ENCODE measurements around the gene DPM1.

The DPM1 gene

GRCh38 chr20:50930139-50930975 is 28.0 kb downstream of the DPM1 start:
- DNase-seq (ENCODE audit: low read depth): peak; percentile 9

GRCh38 chr20:50929299-50930138 is 28.8 kb downstream of the DPM1 start:
- peak; percentile 79 for DNase-seq (ENCODE audit: low read depth)

GRCh38 chr20:50928469-50928868 is 29.9 kb downstream of the DPM1 start:
- no peak for DNase-seq (ENCODE audit: low read depth)

DNA sequence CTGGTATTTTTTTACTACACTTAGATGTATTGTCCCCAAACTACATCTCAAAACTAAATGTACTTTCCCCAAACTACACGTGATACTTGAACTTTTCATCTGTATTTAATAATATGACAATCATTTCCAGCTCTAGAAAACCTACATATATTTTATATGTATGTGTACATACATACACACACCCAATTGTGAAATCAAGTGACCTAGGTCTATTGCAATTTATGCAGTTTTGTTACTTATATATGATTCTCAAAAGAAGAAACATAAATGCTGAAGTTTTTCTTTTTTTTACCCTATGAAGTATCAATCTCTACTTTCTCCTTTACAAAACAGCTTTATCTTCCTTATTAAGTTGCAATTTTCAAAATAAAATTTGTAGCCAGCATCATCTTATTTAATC is 31.8 kb downstream of the DPM1 start:
- no peak for DNase-seq (ENCODE audit: low read depth)

DNA sequence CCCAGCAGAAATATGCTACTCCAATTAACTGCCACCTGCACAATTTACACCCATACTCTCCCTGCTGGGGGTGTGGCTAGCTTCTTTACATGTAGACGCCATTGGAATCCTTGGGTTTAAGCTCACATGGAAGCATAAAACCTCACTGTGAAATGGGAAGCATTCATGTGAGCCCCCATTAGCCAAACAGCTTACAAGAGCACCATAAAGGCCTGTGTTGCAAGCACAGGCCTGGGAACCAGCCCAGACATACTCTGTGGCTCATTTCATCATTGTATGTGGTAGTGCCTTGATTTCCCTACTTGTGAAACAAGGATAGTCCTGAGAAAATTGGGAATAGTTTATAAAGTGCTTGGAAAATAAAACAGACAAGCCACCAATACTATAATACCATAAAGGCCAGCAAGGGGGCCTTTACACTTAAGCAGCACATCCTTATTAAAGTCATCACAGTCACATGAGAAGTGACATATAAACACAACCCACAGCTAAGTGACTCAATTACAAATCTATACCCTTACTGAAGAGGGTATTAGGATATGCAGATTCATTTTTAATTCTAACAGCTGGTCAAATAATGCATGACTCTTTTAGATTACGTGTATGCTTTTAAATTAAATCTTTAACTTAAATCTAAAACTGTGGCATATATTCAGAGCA is 33.9 kb downstream of the DPM1 start:
- no peak for DNase-seq (ENCODE audit: low read depth)

DNA sequence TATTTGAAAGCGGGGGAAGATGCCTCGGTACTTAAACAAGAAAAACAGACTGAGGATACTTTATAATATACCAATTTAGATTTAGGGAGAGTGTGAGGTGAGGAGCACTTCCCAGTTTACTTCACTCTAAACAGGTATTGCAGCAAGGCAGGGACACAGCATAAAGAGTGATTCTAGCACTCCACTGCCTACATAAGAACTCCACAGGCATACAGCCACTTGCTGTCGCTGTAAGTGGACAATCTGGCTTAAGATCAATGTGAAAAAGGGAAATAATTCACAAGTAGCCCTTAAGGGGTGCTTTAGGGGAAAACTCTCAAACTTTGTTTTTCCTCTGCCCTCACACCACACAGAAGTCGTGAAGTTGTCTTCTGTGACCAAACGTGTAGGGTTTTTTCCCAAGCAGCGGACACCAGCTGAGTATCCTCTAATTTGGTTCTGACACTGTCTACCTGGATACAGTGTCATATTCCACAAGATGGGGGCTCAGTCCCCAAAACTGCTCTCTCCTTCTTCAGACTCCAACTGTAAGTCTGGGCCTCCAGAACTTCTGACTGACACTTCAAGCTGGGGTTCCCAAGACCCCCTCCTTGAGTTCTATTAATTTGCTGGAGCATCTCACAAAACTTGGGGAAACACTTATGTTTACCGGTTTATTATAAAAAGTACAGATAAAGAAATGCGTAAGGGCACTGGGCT is 36.4 kb downstream of the DPM1 start:
- DNase-seq (ENCODE audit: low read depth): no peak

GRCh38 chr20:50920997-50921396 is 37.3 kb downstream of the DPM1 start:
- no peak for DNase-seq (ENCODE audit: low read depth)

- no peak for DNase-seq (ENCODE audit: low read depth)
Measured at GRCh38 chr20:50919567-50919966, 38.8 kb downstream of the DPM1 start.

- no peak for DNase-seq (ENCODE audit: low read depth)
Measured at GRCh38 chr20:50918403-50918802, 39.9 kb downstream of the DPM1 start.

- DNase-seq (ENCODE audit: low read depth): no peak
Measured at GRCh38 chr20:50916934-50917333, 41.4 kb downstream of the DPM1 start.

DNA sequence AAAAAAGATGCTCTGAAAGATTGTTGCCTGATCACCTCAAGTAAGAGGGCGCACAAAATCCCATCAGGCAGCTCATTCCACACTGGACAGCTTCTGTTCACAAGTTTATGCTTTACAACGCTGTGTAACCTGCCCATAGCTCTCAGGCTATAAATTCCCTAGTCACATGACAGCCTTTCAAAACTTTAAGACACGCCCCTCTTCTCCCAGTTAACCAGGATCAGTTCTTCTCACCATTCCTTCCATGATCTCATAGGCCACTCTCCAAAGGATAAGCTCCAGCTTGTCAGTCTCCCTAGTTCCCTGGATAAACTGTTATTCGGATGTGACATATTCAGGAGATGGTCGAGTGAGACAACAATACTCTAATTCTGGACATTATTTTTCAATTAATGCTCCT is 42.1 kb downstream of the DPM1 start:
- DNase-seq (ENCODE audit: low read depth): no peak

DNA sequence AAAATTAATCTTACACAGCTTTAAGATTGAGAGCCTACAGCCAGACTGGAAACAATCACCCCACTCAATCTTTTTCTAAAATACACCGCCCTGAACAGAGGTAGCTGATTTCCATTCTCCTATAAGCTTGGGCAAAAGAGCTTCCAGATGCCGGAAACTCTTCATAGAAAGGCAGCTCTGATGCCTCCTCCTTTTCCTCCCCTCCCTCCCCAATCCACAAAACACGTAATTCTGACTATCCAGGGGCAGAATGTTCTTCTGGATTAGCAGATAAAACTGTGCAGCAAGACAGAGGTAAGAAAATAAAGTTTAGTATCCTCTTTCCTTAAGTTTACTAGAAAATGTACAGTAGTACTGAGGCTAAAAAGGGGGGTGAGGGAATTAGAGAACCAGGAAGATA is 42.9 kb downstream of the DPM1 start:
- DNase-seq (ENCODE audit: low read depth): no peak

DNA sequence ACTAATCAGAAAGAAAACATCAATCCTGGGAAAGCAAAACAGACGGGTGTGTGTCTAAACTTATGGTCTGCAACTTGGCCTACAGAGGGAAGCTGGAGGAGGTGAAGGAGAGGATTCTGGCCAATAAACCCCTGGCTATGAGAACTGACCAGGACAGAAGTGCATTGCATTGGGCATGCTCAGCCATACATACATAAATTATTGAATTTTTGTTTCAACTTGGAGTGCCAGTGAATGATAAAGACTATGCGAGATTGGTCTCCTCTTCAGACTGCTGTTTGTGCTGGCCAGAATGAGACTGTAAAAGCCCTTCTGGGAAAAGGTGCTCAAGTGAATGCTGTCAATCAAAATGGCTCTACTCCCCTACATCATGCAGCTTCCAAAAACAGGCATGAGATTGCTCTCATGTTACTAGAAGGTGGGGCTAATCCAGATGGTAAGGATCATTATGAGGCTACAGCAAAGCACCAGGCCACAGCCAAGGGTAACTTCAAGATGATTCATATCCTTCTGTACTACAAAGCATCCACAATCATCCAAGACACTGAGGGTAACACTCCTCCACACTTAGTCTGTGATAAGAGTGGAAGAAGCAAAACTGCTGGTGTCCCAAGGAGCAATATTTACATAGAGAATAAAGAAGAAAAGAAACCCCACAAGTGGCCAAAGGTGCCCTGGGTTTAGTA is 44.5 kb downstream of the DPM1 start:
- no peak for DNase-seq (ENCODE audit: low read depth)

- no peak for DNase-seq (ENCODE audit: low read depth)
Measured at GRCh38 chr20:50911716-50912115, 46.6 kb downstream of the DPM1 start.

DNA sequence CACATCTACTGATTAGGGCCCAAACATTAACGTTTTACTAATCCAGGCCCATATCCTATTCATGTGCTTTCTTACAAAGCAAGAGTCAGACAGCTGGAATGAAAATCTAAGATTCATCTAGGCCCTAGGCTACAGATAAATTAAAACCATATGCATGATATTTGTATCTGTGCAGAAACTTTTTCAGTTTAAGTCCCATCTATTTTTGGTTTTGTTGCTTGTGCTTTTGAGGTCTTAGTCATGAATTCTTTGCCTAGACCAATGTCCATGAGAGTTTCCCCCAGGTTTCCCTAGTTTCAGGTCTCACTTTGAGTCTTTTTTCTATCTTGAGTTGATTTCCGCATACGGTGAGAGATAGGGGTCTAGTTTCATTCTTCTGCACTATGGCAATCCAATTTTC is 47.3 kb downstream of the DPM1 start:
- no peak for DNase-seq (ENCODE audit: low read depth)

- DNase-seq (ENCODE audit: low read depth): no peak
Measured at GRCh38 chr20:50909413-50909812, 48.9 kb downstream of the DPM1 start.

DNA sequence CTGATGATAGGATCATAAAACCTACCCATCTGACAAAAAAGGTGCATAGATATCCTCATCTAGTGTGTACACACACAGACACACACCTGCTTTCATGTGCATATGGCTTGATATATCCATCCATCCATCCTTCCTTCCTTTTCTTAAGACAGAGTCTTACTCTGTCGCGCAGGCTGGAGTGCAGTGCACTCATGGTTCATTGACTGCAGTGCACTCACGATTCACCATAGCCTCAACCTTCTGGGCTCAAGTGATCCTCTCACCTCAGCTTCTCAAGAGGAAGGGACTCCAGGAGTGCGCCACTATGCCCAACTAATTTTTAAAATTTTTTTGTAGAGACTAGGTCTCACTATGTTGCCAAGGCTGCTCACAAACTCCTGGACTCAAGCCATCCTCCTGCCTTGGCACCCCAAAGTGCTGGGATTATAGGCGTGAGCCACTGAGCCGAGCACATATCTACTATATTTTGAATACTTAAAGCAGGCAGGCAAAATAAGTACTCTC is 54.2 kb downstream of the DPM1 start:
- no peak for DNase-seq (ENCODE audit: low read depth)

DNA sequence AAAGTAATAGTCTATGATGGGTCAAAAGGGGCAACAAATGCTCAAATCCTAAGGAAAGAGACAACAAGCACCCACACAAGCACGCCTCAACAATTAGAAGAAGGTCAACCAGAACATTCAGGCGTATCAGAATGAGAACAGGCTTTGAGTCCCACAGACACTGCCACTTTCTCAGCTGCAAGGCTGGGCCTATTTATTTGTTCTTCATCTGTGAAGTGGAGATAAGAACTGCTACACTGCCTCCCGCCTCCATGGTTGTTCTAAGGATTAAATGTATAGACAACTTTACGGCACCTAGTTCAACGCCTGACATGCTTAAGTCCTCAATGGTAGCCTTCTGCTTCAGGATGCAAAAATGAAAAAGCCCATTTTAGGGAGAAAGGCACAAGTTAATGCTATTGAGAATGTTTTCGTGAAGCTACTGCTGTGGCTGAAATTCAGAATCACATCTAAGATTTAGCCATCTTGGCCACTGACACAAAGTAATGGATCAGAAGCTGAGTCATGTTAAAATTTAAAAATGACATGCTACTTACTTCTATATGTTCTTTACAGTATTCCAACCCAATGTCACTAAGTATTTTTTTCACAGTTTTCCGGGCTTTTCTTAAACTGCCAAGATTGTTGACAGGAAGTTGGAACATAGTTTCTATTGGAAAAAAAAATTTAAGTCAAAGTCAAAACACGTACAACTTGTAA is 54.8 kb downstream of the DPM1 start:
- DNase-seq (ENCODE audit: low read depth): no peak

GRCh38 chr20:50901301-50901700 is 57.0 kb downstream of the DPM1 start:
- no peak for DNase-seq (ENCODE audit: low read depth)

- DNase-seq (ENCODE audit: low read depth): no peak
Measured at GRCh38 chr20:50900261-50900660, 58.1 kb downstream of the DPM1 start.

DNA sequence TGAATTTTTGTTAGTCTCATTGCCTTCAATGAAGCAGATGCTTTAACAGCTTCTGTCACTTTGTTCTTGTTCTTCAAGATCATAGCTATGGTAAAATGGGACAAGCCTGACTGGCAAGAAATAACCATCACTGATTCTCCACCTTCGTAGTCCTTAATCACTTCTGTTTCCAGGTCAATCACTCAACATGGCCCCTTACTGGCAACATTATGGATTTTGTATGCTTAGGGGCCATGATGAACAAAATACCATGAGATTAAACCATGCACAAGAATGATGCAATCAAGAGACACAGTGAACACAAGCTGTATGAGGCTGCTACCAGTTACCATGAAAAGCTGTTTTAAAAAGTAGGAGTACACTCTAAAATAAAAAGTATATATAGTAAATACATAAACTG is 59.9 kb downstream of the DPM1 start:
- DNase-seq (ENCODE audit: low read depth): no peak

All from activated T-helper 1 cell treated with Interleukin-2 at 50 U/mL for 16 hours (primary cell).